CD4-positive, alpha-beta T cell treated with Interleukin-6 at 100 ng/mL for 8 hours (primary cell): ENCODE measurements around the gene BBIP1.
"Not testable (repeated sequence)": the region's sequence is repeated elsewhere in the genome, so short reads cannot be mapped to it uniquely, and the experiment has no call there.

Experiments used
- DNase-seq: peaks from one replicate; pipeline ENCODE4 v3.0.0-alpha.2; 2020; ENCODE audit warnings: mixed read lengths, low spot score

Gene BBIP1

GRCh38 chr10:110919971-110920881 is 1.2 kb upstream of the BBIP1 start:
- DNase-seq, result no peak

DNA sequence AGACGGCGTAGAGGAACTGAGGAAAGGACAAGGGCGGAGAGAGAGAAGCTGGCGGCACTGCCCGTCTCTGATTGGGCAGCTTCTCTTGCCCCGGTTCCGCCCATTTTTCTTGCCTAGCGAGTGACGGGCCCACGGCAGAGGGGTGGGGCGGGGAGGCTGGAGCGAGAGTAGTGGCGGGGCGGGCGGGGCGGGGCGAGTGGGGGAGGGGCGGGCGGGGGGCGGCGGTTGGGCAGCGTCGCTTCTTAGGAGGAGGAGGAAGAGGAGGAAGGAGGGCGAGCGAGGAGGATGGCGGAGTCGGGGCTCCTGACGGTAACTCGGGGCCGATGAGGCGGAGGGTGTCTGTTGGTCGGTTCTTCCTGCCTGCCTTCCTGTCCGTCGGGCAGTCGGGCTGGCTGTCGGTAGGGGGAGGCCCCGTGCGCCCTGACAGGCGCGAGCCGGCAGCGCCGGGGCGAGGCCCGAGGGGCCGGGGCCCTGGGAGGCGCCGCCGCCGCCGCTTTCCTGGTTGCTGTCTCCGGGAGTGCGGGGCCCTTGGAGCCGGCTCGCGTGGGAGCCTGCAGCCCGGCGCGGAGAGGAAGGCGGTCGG is 460 bp upstream of the BBIP1 start, which contains the start of gene SHOC2:
Gene SHOC2 (plus strand): TSS at position 256 of the 583 bp plus-strand sequence. CDS start 44,755 bp downstream, outside the sequence.
- peak; percentile 99 for DNase-seq

DNA sequence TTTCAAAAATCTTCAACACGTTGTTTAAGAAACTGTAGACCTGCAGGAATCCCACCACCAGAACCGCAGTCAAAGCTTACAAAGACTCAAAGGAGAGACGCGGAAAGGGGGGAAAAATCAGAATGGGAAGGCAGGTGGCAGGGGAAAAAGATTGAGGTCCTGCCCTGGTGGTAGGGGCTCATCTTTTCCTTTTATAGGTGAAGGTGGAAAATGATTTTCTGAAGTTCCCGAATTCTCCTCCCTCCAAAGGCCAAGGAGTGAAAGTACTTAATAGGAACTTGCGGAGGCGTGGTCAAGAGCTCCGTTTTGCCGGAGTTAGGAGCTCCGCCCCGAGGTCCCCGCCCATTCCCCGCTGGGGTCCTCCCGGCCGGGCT is 724 bp downstream of the BBIP1 start:
- peak; percentile 87 for DNase-seq

DNA sequence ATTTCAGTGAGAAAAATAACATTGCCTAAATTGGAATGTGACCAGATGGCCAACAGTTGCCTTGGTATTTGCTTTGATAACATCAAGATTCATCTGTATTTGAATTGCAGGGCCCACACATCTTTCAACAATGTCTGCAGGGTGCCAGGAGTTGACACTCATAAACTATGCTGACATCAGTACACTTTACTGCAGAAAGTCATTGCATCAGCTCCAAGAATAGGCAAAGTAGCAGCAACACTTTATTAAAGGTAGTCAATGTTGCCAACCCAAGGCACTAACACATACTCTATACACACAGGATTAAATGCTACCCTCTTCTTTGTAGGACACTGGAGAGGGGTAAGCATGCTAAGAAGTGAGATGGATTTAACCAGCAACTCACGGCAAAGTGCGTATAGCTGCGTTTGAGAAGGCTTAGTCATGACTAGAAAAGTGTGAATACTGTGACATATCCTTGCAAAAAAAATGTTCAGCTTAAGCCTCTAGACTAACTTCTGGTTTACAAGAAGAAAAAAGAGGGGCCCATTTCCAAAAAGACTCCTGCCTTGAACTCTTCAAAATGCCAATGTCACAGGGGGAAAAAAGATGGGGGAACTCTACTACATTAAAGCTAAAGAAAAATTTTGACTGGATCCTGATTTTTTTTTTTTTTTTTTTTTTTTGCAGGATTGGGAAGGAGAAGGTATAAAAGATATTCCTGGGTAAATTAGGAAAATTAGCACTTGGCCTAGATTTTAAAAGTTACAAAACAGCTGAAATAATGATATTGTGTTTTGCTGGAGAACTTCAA is 2.2 kb downstream of the BBIP1 start:
- no peak for DNase-seq

DNA sequence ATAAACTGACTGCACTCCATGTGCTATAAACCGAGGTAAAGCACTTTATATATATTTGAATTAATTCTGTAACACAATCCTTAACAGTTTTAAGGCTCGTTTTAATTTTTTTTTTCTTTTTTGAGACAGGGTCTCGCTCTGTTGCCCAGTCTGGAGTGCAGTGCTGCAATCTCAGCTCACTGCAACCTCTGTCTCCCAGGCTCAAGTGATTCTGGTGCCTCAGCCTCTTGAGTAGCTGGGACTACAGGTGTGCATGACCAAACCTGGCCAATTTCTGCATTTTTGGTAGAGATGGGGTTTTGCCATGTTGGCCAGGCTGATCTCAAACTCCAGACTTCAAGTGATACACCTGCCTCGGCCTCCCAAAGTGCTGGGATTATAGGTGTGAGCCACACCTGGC is 3.4 kb downstream of the BBIP1 start:
- not testable (repeated sequence) for DNase-seq

DNA sequence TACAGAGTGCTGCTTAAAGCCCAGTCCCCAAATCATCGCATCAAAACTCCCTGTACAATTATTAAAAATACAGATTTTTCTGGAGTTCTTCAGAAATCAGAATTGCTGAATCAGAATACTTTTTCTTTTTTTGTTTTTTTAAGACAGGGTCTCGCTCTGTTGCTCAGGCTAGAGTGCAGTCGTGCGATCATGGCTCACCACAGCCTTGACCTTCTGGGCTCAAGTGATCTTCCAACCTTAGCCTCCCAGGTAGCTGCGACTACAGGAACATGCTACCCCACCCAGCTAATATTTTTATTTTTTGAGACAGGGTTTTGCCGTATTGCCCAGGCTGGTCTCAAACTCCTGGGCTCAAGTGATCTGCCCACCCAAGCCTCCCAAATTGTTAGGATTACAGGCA is 3.9 kb downstream of the BBIP1 start:
- DNase-seq, result no peak

DNA sequence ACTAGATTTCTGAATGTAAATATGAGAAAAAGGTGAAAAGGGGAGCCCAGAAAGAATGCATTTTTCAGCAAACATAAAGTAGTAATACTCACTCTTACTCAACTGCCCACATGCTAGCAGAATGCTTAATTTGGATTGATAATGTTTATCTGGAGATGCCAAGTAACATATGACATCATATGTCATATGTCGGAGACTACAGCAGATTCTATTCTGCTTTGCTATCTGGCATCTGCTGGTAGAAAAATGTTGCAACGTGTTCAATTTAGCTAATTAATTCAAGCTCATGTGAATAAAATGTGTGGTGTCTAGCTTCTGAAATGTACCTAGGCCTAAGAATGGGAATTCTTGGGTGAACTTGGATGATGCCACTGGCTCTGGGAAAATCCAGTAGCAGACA is 4.5 kb downstream of the BBIP1 start:
- no peak for DNase-seq

DNA sequence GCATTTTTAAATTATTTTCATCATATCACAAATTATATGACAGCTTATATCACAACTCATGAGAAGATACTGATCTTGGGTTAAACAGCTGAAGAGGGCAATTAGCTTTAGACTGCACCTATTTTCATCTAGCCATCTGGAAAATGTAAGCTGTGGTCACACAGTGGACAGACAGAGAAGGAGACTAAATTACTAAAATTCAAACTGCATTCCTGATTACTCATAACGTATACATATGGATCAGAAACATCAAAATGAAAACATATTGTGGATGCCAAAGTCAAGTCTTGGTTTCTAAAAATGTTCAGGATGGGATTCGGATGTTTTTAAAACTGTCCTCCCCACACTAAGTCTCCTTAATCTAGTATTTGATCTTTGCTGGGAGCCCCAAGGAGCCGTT is 6.6 kb downstream of the BBIP1 start:
- no peak for DNase-seq

GRCh38 chr10:110910138-110910537 is 8.8 kb downstream of the BBIP1 start:
- DNase-seq, result no peak

DNA sequence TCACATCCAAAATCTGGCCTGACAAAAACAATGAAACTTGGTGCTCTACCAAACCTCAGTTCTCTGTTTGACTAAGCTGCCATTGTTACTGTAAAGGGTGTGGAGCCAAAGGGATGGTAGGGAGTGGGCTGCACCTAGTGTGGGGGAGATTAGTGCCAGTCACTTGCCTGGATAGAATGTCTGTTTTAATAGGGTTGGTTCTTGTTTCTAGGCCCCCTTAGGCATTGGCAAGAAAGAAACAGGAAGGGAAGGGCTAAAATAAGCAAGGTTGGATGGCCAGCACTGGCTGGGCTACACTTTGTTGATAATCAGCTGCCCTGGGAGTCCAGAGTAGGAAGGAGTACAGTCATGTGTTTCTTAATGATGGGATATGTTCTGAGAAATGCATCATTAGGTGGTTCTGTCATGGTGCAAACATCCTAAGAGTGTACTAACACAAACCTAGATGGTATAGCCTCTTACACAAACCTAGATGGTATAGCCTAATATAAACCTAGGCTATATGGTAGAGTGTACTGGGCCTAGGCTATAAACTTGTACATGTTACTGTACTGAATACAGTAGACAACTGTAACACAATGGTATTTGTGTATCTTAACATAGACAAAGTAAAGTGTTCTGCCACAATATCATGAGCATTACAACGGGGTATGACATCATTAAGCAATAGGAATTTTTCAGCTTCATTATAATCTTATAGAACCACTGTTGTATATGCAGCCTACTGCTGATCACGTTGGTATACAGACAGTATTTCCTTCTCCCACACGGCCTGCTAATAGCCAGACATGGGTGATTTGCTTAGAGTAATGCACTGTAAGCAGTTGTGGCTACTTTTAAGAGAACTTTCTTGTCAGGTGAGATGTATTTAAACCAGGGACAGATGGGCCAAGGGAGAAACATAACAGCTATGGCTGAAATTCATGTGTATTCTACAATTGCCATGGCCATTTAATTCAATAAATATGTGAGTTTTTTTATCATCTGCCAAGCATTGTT is 15.4 kb downstream of the BBIP1 start:
- no peak for DNase-seq

DNA sequence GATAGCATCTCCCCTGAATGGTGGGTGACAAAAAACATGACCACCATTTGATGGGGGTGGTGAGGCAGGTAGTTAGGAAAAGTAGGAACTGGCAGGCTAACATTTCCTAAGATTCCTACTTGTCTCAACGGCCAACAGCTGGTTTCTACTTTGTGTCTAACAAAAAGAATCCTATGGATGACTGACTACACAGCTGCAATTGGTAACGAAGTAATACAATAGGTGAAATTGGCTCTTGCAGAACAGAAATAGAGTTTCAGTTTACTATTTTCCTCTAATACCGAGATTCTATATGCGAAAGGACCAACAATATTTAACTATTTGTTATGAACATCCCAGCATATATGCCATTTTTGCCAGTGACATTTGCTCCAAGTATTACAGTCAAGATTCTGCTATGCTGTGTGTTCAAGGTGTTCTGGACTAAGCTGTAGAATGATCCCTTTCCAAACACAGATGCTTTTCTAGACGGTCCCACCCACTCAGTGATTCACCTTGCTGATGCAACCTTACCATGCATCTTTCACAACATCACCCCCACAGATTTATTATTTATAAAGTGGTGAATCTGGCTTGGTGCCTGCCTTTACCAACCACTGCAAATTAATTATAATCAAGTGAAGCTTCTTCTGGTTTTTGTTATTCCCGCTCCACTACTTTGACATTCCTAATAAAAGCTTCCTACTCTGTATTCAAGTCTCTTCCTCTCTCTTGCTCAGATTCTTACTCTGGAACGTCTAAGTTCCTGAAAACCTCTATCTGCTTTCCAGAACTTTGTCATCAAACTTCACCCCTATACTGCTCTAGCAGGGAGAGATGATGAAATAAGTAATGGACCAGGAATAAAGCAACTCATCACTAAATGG is 16.8 kb downstream of the BBIP1 start:
- DNase-seq, result no peak

DNA sequence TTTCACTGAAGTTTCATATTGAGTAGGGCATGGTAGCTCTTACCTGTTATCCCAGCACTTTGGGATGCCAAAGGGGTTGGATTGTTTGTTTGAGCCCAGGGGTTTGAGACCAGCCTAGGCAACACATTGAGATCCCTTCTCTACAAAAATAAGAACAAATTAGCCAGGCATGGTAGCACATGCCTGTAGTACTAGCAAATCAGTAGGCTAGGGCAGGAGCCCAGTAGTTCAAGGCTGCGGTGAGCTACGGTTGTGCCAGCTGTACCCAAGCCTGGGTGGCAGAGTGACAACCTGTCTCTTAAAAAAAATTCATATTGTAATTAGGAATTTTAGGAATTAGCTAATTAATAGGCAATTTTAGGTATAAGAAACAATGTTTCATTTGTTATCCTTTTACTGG is 18.0 kb downstream of the BBIP1 start:
- DNase-seq, result no peak

DNA sequence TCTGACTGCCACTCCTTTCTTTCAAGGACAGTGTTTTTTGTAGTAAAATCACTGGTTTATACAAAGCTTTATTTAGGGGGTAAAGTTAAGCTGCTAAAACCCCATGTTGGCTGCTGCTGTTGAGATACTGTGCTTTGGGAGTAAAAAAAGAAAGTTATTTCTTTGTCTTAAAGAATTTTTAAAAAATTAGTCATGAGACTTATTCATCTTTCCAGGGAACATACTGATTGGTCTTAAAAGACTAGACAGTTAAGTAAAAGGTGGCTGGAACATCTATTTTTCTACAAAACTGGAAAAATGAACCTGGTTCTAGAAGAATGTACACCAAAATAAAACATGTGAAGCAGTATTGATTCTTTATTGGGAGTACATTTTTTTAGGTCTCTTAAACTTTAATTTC is 20.6 kb downstream of the BBIP1 start:
- no peak for DNase-seq

DNA sequence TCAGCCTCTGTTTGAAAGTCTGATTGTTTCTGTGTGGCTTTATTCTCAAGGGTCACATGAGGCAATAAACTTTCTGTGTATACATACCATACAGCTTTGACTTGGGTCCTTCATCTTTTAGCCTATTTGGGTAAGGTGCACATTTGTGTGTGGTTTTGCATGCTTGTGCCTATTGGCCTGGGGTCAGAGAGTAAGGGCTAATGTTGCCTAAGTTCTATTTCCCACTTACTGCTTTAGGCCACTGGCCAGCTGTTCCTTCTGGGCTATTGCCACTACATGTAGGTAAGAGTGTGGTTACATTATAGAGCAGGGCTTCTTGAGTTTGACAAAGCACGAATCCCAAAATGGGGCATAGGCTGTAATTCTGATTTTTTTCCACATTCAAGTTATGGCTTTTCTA is 21.8 kb downstream of the BBIP1 start:
- no peak for DNase-seq

DNA sequence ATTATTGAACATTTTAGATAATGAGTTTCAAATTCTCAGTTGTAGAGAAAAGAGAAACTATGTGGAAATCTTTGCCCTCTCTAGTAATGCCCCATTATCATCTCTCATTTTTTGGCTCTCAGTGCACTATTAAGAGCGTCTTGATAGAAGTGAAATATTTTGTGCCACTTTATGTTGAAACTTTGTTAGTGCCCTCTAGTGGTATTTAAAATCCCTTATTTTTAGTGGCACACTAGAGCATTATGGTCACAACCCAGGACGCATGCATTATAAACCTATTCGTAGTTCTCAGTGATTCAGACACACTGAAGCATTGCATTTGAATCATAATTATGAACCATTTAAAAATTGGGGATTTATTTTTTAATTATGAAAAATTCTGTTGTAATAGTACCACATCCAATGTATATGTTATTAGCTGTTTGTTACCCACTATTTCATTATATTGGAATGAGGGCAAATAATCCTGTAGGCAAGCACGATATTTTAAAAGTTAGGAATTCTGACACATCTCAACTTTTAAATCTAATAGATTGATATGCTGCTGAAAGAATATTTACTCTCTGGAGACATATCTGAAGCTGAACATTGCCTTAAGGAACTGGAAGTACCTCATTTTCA is 25.3 kb downstream of the BBIP1 start:
- peak; percentile 58 for DNase-seq

GRCh38 chr10:110892602-110893288 is 26.2 kb downstream of the BBIP1 start:
- no peak for DNase-seq

DNA sequence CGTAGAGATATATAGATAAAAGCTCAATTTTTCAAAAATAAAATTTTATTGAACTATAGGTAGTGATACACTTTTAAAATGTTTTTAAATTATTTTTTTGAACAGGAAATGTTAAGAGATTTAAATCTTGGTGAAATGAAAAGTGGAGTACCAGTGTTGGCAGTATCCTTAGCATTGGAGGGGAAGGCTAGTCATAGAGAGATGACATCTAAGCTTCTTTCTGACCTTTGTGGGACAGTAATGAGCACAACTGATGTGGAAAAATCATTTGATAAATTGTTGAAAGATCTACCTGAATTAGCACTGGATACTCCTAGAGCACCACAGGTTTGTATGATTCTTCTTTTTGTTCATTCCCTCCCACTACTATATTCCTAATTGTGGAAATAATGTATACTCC is 31.4 kb downstream of the BBIP1 start:
- no peak for DNase-seq

DNA sequence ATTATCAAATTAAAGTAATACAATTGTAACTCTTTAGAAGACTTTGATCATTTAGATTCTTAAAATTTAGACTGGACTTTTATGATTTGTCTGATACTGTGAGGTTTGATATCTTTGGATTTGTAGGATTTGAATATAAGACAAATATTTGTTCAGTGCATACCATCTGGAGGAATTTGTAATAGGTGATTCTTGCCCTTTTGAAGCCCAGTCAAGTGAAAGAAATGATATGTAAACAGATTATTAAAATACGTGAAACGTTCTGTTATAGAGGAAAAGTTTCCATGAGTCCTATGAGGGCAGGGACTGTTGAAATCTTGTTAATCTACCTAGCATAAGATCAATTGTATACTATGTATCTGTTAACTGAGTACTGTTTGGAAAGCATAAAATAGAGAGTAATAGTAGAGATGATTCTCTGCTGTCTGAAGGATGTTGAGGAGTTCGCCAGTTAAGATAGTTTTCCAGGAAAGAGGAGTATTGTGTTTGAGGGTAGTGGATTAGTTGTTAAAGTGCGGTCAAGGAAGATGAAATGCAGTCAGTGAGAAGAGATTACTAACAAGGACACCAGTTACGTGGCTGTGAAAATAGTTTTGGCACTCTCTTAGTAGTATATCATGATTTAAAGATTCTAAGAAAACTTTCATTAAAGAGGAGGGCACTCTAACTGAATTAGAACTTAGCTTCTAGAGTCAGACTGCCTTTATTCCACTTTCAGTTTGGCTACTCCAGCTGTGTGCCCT is 32.9 kb downstream of the BBIP1 start:
- no peak for DNase-seq

GRCh38 chr10:110883924-110884323 is 35.1 kb downstream of the BBIP1 start:
- DNase-seq, result no peak
